SKM-1 treated with dmso at 0.1 percent for 144 hours (cell line): ENCODE data around the gene SDS.
A peak's percentile ranks its signal among the peaks of the same experiment; 100 is the strongest.

Source experiments
- DNase-seq: peaks from one replicate; lab custom pipeline; 2025; ENCODE audit not compliant: unreplicated experiment; lab: John Stamatoyannopoulos, UW

SDS gene

GRCh38 chr12:113425960-113426453, 22.3 kb upstream of the SDS start:
- DNase-seq: no peak

- peak; percentile 14 for DNase-seq
Measured at GRCh38 chr12:113424915-113425823, 21.5 kb upstream of the SDS start.

- DNase-seq: no peak
Measured at GRCh38 chr12:113424456-113424855, 20.8 kb upstream of the SDS start.

- no peak for DNase-seq
Measured at GRCh38 chr12:113422886-113423669, 19.4 kb upstream of the SDS start.

- DNase-seq: peak; percentile 81
Measured at GRCh38 chr12:113422030-113422885, 18.6 kb upstream of the SDS start, which contains the start of gene SDSL. Gene SDSL, plus strand, starts transcription at chr12:113422380. Its CDS starts 5,603 bp downstream, at chr12:113427983.

GRCh38 chr12:113420996-113421595, 17.4 kb upstream of the SDS start:
- no peak for DNase-seq

GRCh38 chr12:113418213-113418879, 14.7 kb upstream of the SDS start:
- DNase-seq: no peak

GRCh38 chr12:113416091-113416754, 12.5 kb upstream of the SDS start:
- DNase-seq: no peak

GRCh38 chr12:113414519-113415038, 10.9 kb upstream of the SDS start:
- DNase-seq: no peak

- no peak for DNase-seq
Measured at GRCh38 chr12:113413488-113413939, 9.8 kb upstream of the SDS start.

- DNase-seq: no peak
Measured at GRCh38 chr12:113409462-113410124, 5.9 kb upstream of the SDS start.

- no peak for DNase-seq
Measured at GRCh38 chr12:113408756-113409298, 5.1 kb upstream of the SDS start.

- DNase-seq: no peak
Measured at GRCh38 chr12:113407931-113408600, 4.4 kb upstream of the SDS start.

- no peak for DNase-seq
Measured at GRCh38 chr12:113405694-113406093, 2.0 kb upstream of the SDS start.

- DNase-seq: no peak
Measured at GRCh38 chr12:113402586-113403260, 964 bp downstream of the SDS start.

GRCh38 chr12:113401066-113402000, 2.4 kb downstream of the SDS start:
- DNase-seq: no peak
